Measurements from ENCODE around the gene KRTAP5-1. TPM values are rescaled to one million over a fixed set of nuclear protein-coding genes. Genes with fewer than 3 reads are reported as not detected.

The KRTAP5-1 gene
- total RNA-seq, 1 experiment from 2014 or later: not detected

GRCh38 chr11:1563697-1564534 lies 21.2 kb downstream of the KRTAP5-1 start:
- DNase-seq (no peak), ATAC-seq (no peak)
- Histone ChIP-seq H3K4me2 (ENCODE audit: low read length) (no peak overlapping the region), H3K27ac (ENCODE audit: low read length) (no peak overlapping the region), H3K4me1 (ENCODE audit: insufficient read depth, low read length) (peaks cover 12% of the 10 kb centered on the region), H3F3A (ENCODE audit: low read length, unreplicated experiment) (no peaks in the 10 kb centered on the region), H3K9me2 (replicated peaks; ENCODE audit: low read length) (no peaks in the 10 kb centered on the region), H3K79me2 (ENCODE audit: low read length) (no peaks in the 10 kb centered on the region), H3K4me3 (ENCODE audit: low read length) (no peak overlapping the region), H4K20me1 (ENCODE audit: low read length) (no peaks in the 10 kb centered on the region), H3K9ac (ENCODE audit: low read length) (no peak overlapping the region), H2AFZ (ENCODE audit: low read length) (no peak overlapping the region), H3K9me3 (ENCODE audit: low read length) (no peaks in the 10 kb centered on the region), H3K27me3 (ENCODE audit: low read length) (no peaks in the 10 kb centered on the region), H3K36me3 (ENCODE audit: low read depth, low read length) (no peaks in the 10 kb centered on the region)
- intact Hi-C loops (cut with micrococcal nuclease): no loop called here
- no TSS peak for BruUV-seq (replicated peaks)
- CTCF ChIA-PET: no interaction called here
- TF ChIP-seq CTCF (conservative IDR thresholded peaks at IDR 0.05; ENCODE audit: low read depth, low read length) (no peak), EZH2 (IDR thresholded peaks at IDR 0.05; ENCODE audit: low read length, unreplicated experiment) (no peak), EZH2phosphoT487 (IDR thresholded peaks at IDR 0.05; ENCODE audit: borderline replicate concordance, low read length) (no peak)
- POLR2A ChIA-PET (ENCODE audit: unreplicated experiment): interaction anchor here (0.6 kb wide), 1 partner anchor 10 kb away, joined by 25 read pairs; no protein-coding TSS in a partner anchor

GRCh38 chr11:1563149-1563638 lies 21.9 kb downstream of the KRTAP5-1 start:
- Histone ChIP-seq H3K9me2 (replicated peaks; ENCODE audit: low read length) (no peaks in the 10 kb centered on the region), H3K79me2 (ENCODE audit: low read length) (no peaks in the 10 kb centered on the region), H2AFZ (ENCODE audit: low read length) (no peak overlapping the region), H3K4me2 (ENCODE audit: low read length) (no peak overlapping the region), H3K4me1 (ENCODE audit: insufficient read depth, low read length) (peaks cover 19% of the 10 kb centered on the region), H3K9ac (ENCODE audit: low read length) (no peak overlapping the region), H3K9me3 (ENCODE audit: low read length) (no peaks in the 10 kb centered on the region), H3K36me3 (ENCODE audit: low read depth, low read length) (no peaks in the 10 kb centered on the region), H3K27ac (ENCODE audit: low read length) (no peak overlapping the region), H4K20me1 (ENCODE audit: low read length) (no peaks in the 10 kb centered on the region), H3F3A (ENCODE audit: low read length, unreplicated experiment) (no peaks in the 10 kb centered on the region), H3K4me3 (ENCODE audit: low read length) (no peak overlapping the region), H3K27me3 (ENCODE audit: low read length) (no peaks in the 10 kb centered on the region)
- POLR2A ChIA-PET (ENCODE audit: unreplicated experiment): no interaction called here
- ATAC-seq (no peak), DNase-seq (no peak)
- CTCF ChIA-PET: no interaction called here
- BruUV-seq (replicated peaks): no TSS peak
- TF ChIP-seq EZH2phosphoT487 (IDR thresholded peaks at IDR 0.05; ENCODE audit: borderline replicate concordance, low read length) (no peak), CTCF (conservative IDR thresholded peaks at IDR 0.05; ENCODE audit: low read depth, low read length) (no peak), EZH2 (IDR thresholded peaks at IDR 0.05; ENCODE audit: low read length, unreplicated experiment) (no peak)
- intact Hi-C loops (cut with micrococcal nuclease): no loop called here
